Activated naive CD4-positive, alpha-beta T cell treated with anti-CD3 and anti-CD28 coated beads for 36 hours (primary cell): ENCODE measurements around the gene FBXO40. TPM values are rescaled to one million over a fixed set of nuclear protein-coding genes. Genes with fewer than 3 reads are reported as not detected.
"Not testable (repeated sequence)": the region's sequence is repeated elsewhere in the genome, so short reads cannot be mapped to it uniquely, and the experiment has no call there.

Experiments
- CTCF ChIA-PET: fragments of 350-600 bp; sonication (Branson Sonifier 250); formaldehyde crosslinking; loops from one replicate; lab custom pipeline; 2021; ENCODE audit warnings: antibody characterized with exemption; lab: Charles Lee
- DNase-seq: peaks from one replicate; pipeline ENCODE4 v3.0.0-alpha.2; 2020
- H3K27ac Mint-ChIP-seq: one replicate; pipeline ENCODE4 v1.8.0; 2021; ENCODE audit warnings: mild to moderate bottlenecking, mixed read lengths
- H3K27me3 Mint-ChIP-seq: one replicate; pipeline ENCODE4 v1.8.0; 2021; ENCODE audit warnings: low read depth, mixed read lengths
- H3K36me3 Mint-ChIP-seq: one replicate; pipeline ENCODE4 v1.8.0; 2021; ENCODE audit warnings: low read depth, mixed read lengths
- H3K4me1 Mint-ChIP-seq: one replicate; pipeline ENCODE4 v1.8.0; 2021; ENCODE audit warnings: low read depth, mixed read lengths
- H3K4me3 Mint-ChIP-seq: one replicate; pipeline ENCODE4 v1.8.0; 2021; ENCODE audit warnings: mild to moderate bottlenecking, moderate library complexity, mixed read lengths
- H3K9me3 Mint-ChIP-seq: one replicate; pipeline ENCODE4 v1.8.0; 2021; ENCODE audit warnings: mixed read lengths
- intact Hi-C: fragments of 100-400 bp; cut with micrococcal nuclease; formaldehyde crosslinking; loops from one replicate; pipeline ENCODE4 v1.15.1; 2023
- total RNA-seq, 2 experiments: library from RNA; stranded (reverse); gene quantifications; one replicate each; pipeline ENCODE4 v1.2.3, GENCODE V29; 2021

FBXO40 gene
- total RNA-seq, 2 experiments from 2014 or later, result not detected

GRCh38 chr3:121584418-121584817 is 8.8 kb upstream of the FBXO40 start:
- no peak for DNase-seq
- H3K36me3 Mint-ChIP-seq, result no peaks in the 10 kb centered on the region
- no peak overlapping the region for H3K27ac Mint-ChIP-seq
- CTCF ChIA-PET, result no interaction called here
- no peak overlapping the region for H3K4me3 Mint-ChIP-seq
- no peaks in the 10 kb centered on the region for H3K4me1 Mint-ChIP-seq
- peaks cover 4% of the 10 kb centered on the region for H3K27me3 Mint-ChIP-seq
- no peaks in the 10 kb centered on the region for H3K9me3 Mint-ChIP-seq
- intact Hi-C loops, result no loop called here

DNA sequence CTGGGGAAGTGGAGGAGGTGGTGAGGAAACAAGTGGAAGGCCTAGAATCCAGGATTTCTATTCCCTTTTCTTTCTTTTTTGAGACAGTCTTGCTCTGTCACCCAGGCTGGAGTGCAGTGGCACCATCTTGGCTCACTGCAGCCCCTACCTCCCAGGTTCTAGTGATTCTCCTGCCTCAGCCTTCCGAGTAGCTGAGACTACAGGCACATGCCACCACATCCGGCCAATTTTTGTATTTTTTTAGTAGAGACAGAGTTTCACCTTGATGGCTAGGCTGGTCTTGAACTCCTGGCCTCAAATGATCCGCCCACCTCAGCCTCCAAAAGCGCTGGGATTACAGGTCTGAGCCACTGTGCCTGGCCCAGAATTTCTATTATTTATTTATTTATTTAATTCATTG is 627 bp downstream of the FBXO40 start:
- CTCF ChIA-PET, H3K27me3 Mint-ChIP-seq, H3K4me1 Mint-ChIP-seq, H3K4me3 Mint-ChIP-seq, H3K27ac Mint-ChIP-seq, DNase-seq, H3K9me3 Mint-ChIP-seq, H3K36me3 Mint-ChIP-seq, intact Hi-C loops: not testable (repeated sequence)

DNA sequence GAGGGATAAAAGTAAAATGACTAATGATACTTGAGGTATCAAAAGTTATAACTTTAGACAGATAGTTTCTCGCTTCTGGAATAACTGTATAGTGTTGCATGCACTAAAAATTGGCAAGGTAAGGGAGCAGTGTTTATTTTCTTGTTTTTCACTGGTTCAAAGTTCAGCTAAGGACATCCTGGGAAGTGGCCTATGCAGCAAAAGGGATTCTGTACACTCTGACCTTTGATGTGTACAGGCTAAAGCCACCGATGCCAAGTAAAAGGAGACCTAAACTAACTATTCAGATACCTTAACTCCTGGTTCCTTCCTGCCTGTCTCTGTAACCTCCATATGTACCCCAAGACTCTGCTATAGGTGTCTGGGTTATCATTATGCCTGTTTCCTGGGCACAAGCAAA is 1.7 kb downstream of the FBXO40 start:
- CTCF ChIA-PET, result interaction anchor here (1.0 kb wide), 1 partner anchor 54 kb away, joined by 3 read pairs; no protein-coding TSS in a partner anchor
- intact Hi-C loops, result no loop called here
- no peaks in the 10 kb centered on the region for H3K36me3 Mint-ChIP-seq
- no peaks in the 10 kb centered on the region for H3K27me3 Mint-ChIP-seq
- no peak overlapping the region for H3K4me3 Mint-ChIP-seq
- H3K27ac Mint-ChIP-seq, result no peak overlapping the region
- H3K9me3 Mint-ChIP-seq, result no peaks in the 10 kb centered on the region
- H3K4me1 Mint-ChIP-seq, result no peaks in the 10 kb centered on the region
- no peak for DNase-seq

- Mint-ChIP-seq H3K27ac (no peak overlapping the region), H3K27me3 (no peaks in the 10 kb centered on the region), H3K36me3 (no peaks in the 10 kb centered on the region), H3K4me1 (no peaks in the 10 kb centered on the region), H3K4me3 (no peak overlapping the region), H3K9me3 (no peaks in the 10 kb centered on the region)
- intact Hi-C loops, result no loop called here
- CTCF ChIA-PET, result interaction anchor here (1.0 kb wide), 1 partner anchor 53 kb away, joined by 3 read pairs; no protein-coding TSS in a partner anchor
- no peak for DNase-seq
Observed at GRCh38 chr3:121595765-121596406, 2.7 kb downstream of the FBXO40 start.

DNA sequence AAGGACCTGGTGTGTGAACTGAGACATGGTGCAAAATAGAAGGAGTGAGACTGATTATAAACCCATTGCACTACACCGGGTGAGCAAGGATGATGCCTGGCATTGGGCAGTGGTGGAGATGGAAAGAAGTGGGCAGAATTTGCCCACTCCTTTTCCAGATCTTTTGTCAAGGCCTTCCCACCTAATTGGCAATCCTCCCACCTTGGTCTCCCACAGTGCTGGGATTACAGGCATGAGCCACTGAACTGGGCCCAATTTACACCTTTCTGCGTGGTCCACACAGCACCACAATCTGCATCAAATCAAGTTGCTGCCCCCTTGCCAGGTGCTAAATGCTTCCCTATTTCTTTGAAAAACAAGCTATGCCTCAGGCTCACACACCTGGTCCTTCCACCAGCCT is 5.4 kb downstream of the FBXO40 start:
- no peak for DNase-seq
- no peaks in the 10 kb centered on the region for H3K36me3 Mint-ChIP-seq
- H3K27me3 Mint-ChIP-seq, result no peaks in the 10 kb centered on the region
- H3K9me3 Mint-ChIP-seq, result no peaks in the 10 kb centered on the region
- no peak overlapping the region for H3K4me3 Mint-ChIP-seq
- CTCF ChIA-PET, result no interaction called here
- no peak overlapping the region for H3K27ac Mint-ChIP-seq
- intact Hi-C loops, result no loop called here
- H3K4me1 Mint-ChIP-seq, result no peaks in the 10 kb centered on the region

GRCh38 chr3:121599900-121600299 is 6.7 kb downstream of the FBXO40 start:
- H3K9me3 Mint-ChIP-seq, H3K4me1 Mint-ChIP-seq, H3K27me3 Mint-ChIP-seq, CTCF ChIA-PET, H3K27ac Mint-ChIP-seq, H3K36me3 Mint-ChIP-seq, DNase-seq, intact Hi-C loops, H3K4me3 Mint-ChIP-seq: not testable (repeated sequence)

- intact Hi-C loops, result no loop called here
- H3K4me3 Mint-ChIP-seq, result no peak overlapping the region
Observed at GRCh38 chr3:121601212-121601812, 8.1 kb downstream of the FBXO40 start.

GRCh38 chr3:121604759-121605158 is 11.6 kb downstream of the FBXO40 start:
- intact Hi-C loops, result no loop called here
- Mint-ChIP-seq H3K4me3 (no peak overlapping the region), H3K4me1 (no peaks in the 10 kb centered on the region), H3K27me3 (no peaks in the 10 kb centered on the region), H3K9me3 (no peaks in the 10 kb centered on the region), H3K36me3 (no peaks in the 10 kb centered on the region), H3K27ac (no peak overlapping the region)
- CTCF ChIA-PET, result no interaction called here
- no peak for DNase-seq

More at GRCh38 chr3:121601212-121601812, 8.1 kb downstream of the FBXO40 start:
- DNase-seq, result no peak
- no peak overlapping the region for H3K27ac Mint-ChIP-seq
- CTCF ChIA-PET, result no interaction called here
- H3K9me3 Mint-ChIP-seq, result no peaks in the 10 kb centered on the region
- H3K36me3 Mint-ChIP-seq, result no peaks in the 10 kb centered on the region
- H3K4me1 Mint-ChIP-seq, result no peaks in the 10 kb centered on the region
- H3K27me3 Mint-ChIP-seq, result no peaks in the 10 kb centered on the region

GRCh38 chr3:121606106-121606505 is 12.9 kb downstream of the FBXO40 start:
- Mint-ChIP-seq H3K36me3 (no peaks in the 10 kb centered on the region), H3K4me1 (no peaks in the 10 kb centered on the region), H3K27ac (no peak overlapping the region), H3K9me3 (no peaks in the 10 kb centered on the region), H3K4me3 (no peak overlapping the region), H3K27me3 (no peaks in the 10 kb centered on the region)
- no peak for DNase-seq
- CTCF ChIA-PET, result interaction anchor here (0.5 to 1.3 kb wide), 3 partner anchors 17 to 1436 kb away, joined by 3 to 5 read pairs (median 4); no protein-coding TSS in a partner anchor
- intact Hi-C loops, result no loop called here

GRCh38 chr3:121619691-121620090 is 26.5 kb downstream of the FBXO40 start:
- Mint-ChIP-seq H3K9me3 (no peaks in the 10 kb centered on the region), H3K4me3 (no peak overlapping the region), H3K27me3 (peaks cover 2% of the 10 kb centered on the region), H3K27ac (no peak overlapping the region), H3K4me1 (no peaks in the 10 kb centered on the region), H3K36me3 (no peaks in the 10 kb centered on the region)
- intact Hi-C loops, result no loop called here
- no peak for DNase-seq
- CTCF ChIA-PET, result no interaction called here

GRCh38 chr3:121621491-121621890 is 28.3 kb downstream of the FBXO40 start:
- H3K4me1 Mint-ChIP-seq, result no peaks in the 10 kb centered on the region
- no peaks in the 10 kb centered on the region for H3K36me3 Mint-ChIP-seq
- no peak overlapping the region for H3K4me3 Mint-ChIP-seq
- no peak overlapping the region for H3K27ac Mint-ChIP-seq
- CTCF ChIA-PET, result no interaction called here
- intact Hi-C loops, result no loop called here
- DNase-seq, result no peak
- H3K27me3 Mint-ChIP-seq, result peaks cover 2% of the 10 kb centered on the region
- no peaks in the 10 kb centered on the region for H3K9me3 Mint-ChIP-seq

DNA sequence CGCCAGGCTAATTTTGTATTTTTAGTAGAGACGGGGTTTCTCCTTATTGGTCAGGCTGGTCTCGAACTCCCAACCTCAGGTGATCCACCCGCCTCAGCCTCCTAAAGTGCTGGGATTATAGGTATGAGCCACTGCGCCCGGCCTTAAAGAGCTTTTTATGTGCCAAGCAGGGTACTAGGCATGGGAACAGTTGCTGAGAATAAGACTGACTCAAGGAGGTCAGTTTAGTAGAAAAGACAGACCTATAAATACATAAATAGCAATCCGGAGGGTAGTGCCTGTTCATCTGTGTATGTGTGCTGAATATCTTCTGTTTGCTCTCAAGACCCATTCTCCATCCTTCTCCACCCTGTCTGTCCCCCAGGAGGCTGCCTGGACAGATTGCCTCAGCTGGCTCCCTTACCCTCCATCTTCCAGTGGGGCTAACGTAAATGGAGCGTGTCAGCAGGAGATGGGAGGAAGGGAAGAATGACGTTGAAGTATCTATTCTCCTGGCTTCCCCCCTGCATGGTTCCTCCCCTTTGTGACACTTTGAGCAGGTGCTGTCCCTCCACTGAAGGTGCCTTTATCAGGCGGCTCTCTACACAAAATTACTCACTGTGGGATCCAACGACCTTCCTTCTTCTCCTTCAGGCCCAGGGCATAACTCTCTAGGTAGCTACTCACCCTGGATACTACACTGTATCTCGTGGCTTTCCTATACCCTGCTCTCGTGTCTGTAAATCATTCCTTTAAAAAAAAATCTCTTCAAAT is 31.1 kb downstream of the FBXO40 start:
- H3K9me3 Mint-ChIP-seq, result no peaks in the 10 kb centered on the region
- H3K27me3 Mint-ChIP-seq, result peaks cover 2% of the 10 kb centered on the region
- no peak overlapping the region for H3K4me3 Mint-ChIP-seq
- H3K36me3 Mint-ChIP-seq, result peaks cover 4% of the 10 kb centered on the region
- no peak overlapping the region for H3K27ac Mint-ChIP-seq
- CTCF ChIA-PET, result no interaction called here
- no peaks in the 10 kb centered on the region for H3K4me1 Mint-ChIP-seq
- no peak for DNase-seq
- intact Hi-C loops, result no loop called here
